ENCODE data around the gene NAA38. TPM values are rescaled to one million over a fixed set of nuclear protein-coding genes. Genes with fewer than 3 reads are reported as not detected.

NAA38 gene
- total and polyA plus RNA-seq, 2 donors from 2014 or later = 69.6 to 246 TPM

- H3K27ac ChIP-seq (ENCODE audit: low read depth in 2 of 2, low read length in 2 of 2) = peak overlapping the region; percentile 34 to 54
- peaks cover 11 to 23% (median 11%) of the 10 kb centered on the region in 3 donors for H3K4me1 ChIP-seq (ENCODE audit: control insufficient read depth in 2 of 3, insufficient read depth in 2 of 3, low read depth in 1 of 3, low read length in 3 of 3)
- peak in 4 of 5 donors; percentile 39 to 74 (median 62) for DNase-seq
- H3K4me3 ChIP-seq (ENCODE audit: low read length in 3 of 3) = peak overlapping the region in 2 of 3 donors; percentile 38 to 58
- H3K9ac ChIP-seq (ENCODE audit: low read length in 3 of 3) = peak overlapping the region in 2 of 3 donors; percentile 35 to 64
- no peaks in the 10 kb centered on the region for H3K27me3 ChIP-seq (ENCODE audit: control insufficient read depth, insufficient read depth, low read length)
- intact Hi-C loops (cut with DNase I) = no loop called here
- no peak for FAIRE-seq
- no peaks in the 10 kb centered on the region for H3K9me3 ChIP-seq (ENCODE audit: control insufficient read depth in 2 of 3, insufficient read depth in 1 of 3, low read length in 3 of 3)
- no peak for TF ChIP-seq CTCF (IDR thresholded peaks at IDR 0.05; ENCODE audit: borderline replicate concordance, extremely low read depth, insufficient read depth)
- peaks cover 0 to 9% (median 2%) of the 10 kb centered on the region in 3 donors for H3K36me3 ChIP-seq (ENCODE audit: control insufficient read depth in 2 of 3, insufficient read depth in 3 of 3, low read length in 3 of 3)
Observed at GRCh38 chr17:7883781-7884386, 26.5 kb upstream of the NAA38 start.

- Histone ChIP-seq H3K4me1 (ENCODE audit: control insufficient read depth in 2 of 3, insufficient read depth in 2 of 3, low read depth in 1 of 3, low read length in 3 of 3) (peaks cover 0 to 10% (median 6%) of the 10 kb centered on the region in 3 donors), H3K9ac (ENCODE audit: low read length in 3 of 3) (peak overlapping the region in 1 of 3 donors; percentile 15)
Observed at GRCh38 chr17:7882629-7883028, 25.3 kb upstream of the NAA38 start.

GRCh38 chr17:7882068-7882467 lies 24.7 kb upstream of the NAA38 start:
- TF ChIP-seq CTCF (IDR thresholded peaks at IDR 0.05; ENCODE audit: borderline replicate concordance, extremely low read depth, insufficient read depth) = no peak
- Histone ChIP-seq H3K9ac (ENCODE audit: low read length in 3 of 3) (peak overlapping the region in 2 of 3 donors; percentile 24 to 38), H3K36me3 (ENCODE audit: control insufficient read depth in 2 of 3, insufficient read depth in 3 of 3, low read length in 3 of 3) (peaks cover 0 to 9% (median 2%) of the 10 kb centered on the region in 3 donors), H3K4me1 (ENCODE audit: control insufficient read depth in 2 of 3, insufficient read depth in 2 of 3, low read depth in 1 of 3, low read length in 3 of 3) (peaks cover 0 to 10% (median 6%) of the 10 kb centered on the region in 3 donors), H3K27ac (ENCODE audit: low read depth in 2 of 2, low read length in 2 of 2) (peak overlapping the region; percentile 27 to 59), H3K4me3 (ENCODE audit: low read length in 3 of 3) (no peak overlapping the region), H3K27me3 (ENCODE audit: control insufficient read depth, insufficient read depth, low read length) (no peaks in the 10 kb centered on the region), H3K9me3 (ENCODE audit: control insufficient read depth in 2 of 3, insufficient read depth in 1 of 3, low read length in 3 of 3) (no peaks in the 10 kb centered on the region)
- peak in 1 of 5 donors; percentile 21 for DNase-seq
- FAIRE-seq = no peak
- intact Hi-C loops (cut with DNase I) = no loop called here

More at GRCh38 chr17:7882629-7883028, 25.3 kb upstream of the NAA38 start:
- Histone ChIP-seq H3K4me3 (ENCODE audit: low read length in 3 of 3) (no peak overlapping the region), H3K27ac (ENCODE audit: low read depth in 2 of 2, low read length in 2 of 2) (peak overlapping the region; percentile 49 to 59), H3K9me3 (ENCODE audit: control insufficient read depth in 2 of 3, insufficient read depth in 1 of 3, low read length in 3 of 3) (no peaks in the 10 kb centered on the region), H3K36me3 (ENCODE audit: control insufficient read depth in 2 of 3, insufficient read depth in 3 of 3, low read length in 3 of 3) (peaks cover 0 to 9% (median 2%) of the 10 kb centered on the region in 3 donors), H3K27me3 (ENCODE audit: control insufficient read depth, insufficient read depth, low read length) (no peaks in the 10 kb centered on the region)
- no peak for FAIRE-seq
- TF ChIP-seq CTCF (IDR thresholded peaks at IDR 0.05; ENCODE audit: borderline replicate concordance, extremely low read depth, insufficient read depth) = no peak
- intact Hi-C loops (cut with DNase I) = no loop called here
- DNase-seq = peak in 1 of 5 donors; percentile 25

Measured in kidney (tissue), 14 donors.